Hindlimb muscle (tissue), 1 donor: ENCODE data around the gene ATP6V0D1. TPM values are rescaled to one million over a fixed set of nuclear protein-coding genes. Genes with fewer than 3 reads are reported as not detected.
A peak's percentile ranks its signal among the peaks of the same experiment; 100 is the strongest.
"Not testable (repeated sequence)": the region's sequence is repeated elsewhere in the genome, so short reads cannot be mapped to it uniquely, and the experiment has no call there.

Experiments
- DNase-seq: peaks from one replicate; pipeline ENCODE4 v3.0.0-alpha.2; 2013
- polyA plus RNA-seq: library from polyadenylated mRNA; unstranded; fragments of 120-200 nt; gene quantifications from one replicate; pipeline ENCODE4 v1.2.1, GENCODE V29; 2013; ENCODE audit not compliant: insufficient read length

ATP6V0D1 gene
- 71.6 TPM for polyA plus RNA-seq

- peak; percentile 100 for DNase-seq
Observed at GRCh38 chr16:67480833-67481560, at the start of gene ATP6V0D1. Gene ATP6V0D1, minus strand, starts transcription at chr16:67481157. Its CDS starts 71 bp downstream, at chr16:67481086.

- DNase-seq = peak; percentile 67
Observed at GRCh38 chr16:67530013-67530939, 49.3 kb upstream of the ATP6V0D1 start.

GRCh38 chr16:67529582-67530012, 48.6 kb upstream of the ATP6V0D1 start:
- DNase-seq = no peak

- no peak for DNase-seq
Observed at GRCh38 chr16:67528870-67529581, 48.1 kb upstream of the ATP6V0D1 start.

GRCh38 chr16:67528222-67528869, 47.4 kb upstream of the ATP6V0D1 start, which contains the start of gene RIPOR1:
Gene RIPOR1, plus strand, starts transcription at chr16:67528829. Its CDS starts 9,618 bp downstream, at chr16:67538447.
- DNase-seq = no peak

GRCh38 chr16:67526149-67526791, 45.3 kb upstream of the ATP6V0D1 start:
- DNase-seq = no peak

GRCh38 chr16:67525176-67525860, 44.4 kb upstream of the ATP6V0D1 start:
- no peak for DNase-seq

GRCh38 chr16:67521095-67521804, 40.3 kb upstream of the ATP6V0D1 start:
- peak; percentile 93 for DNase-seq

- no peak for DNase-seq
Observed at GRCh38 chr16:67519242-67519641, 38.3 kb upstream of the ATP6V0D1 start.

- no peak for DNase-seq
Observed at GRCh38 chr16:67518676-67519075, 37.7 kb upstream of the ATP6V0D1 start.

- no peak for DNase-seq
Observed at GRCh38 chr16:67517661-67518423, 36.9 kb upstream of the ATP6V0D1 start.

GRCh38 chr16:67517155-67517445, 36.1 kb upstream of the ATP6V0D1 start:
- DNase-seq = no peak

- DNase-seq = no peak
Observed at GRCh38 chr16:67516296-67517154, 35.6 kb upstream of the ATP6V0D1 start.

GRCh38 chr16:67514382-67514828, 33.4 kb upstream of the ATP6V0D1 start:
- DNase-seq = peak; percentile 73

GRCh38 chr16:67513892-67514291, 32.9 kb upstream of the ATP6V0D1 start:
- DNase-seq = not testable (repeated sequence)

GRCh38 chr16:67509016-67509415, 28.1 kb upstream of the ATP6V0D1 start:
- DNase-seq = no peak

GRCh38 chr16:67506468-67506867, 25.5 kb upstream of the ATP6V0D1 start:
- no peak for DNase-seq
